ENCODE measurements around the gene ARHGEF12. TPM values are rescaled to one million over a fixed set of nuclear protein-coding genes. Genes with fewer than 3 reads are reported as not detected.
A peak's percentile ranks its signal among the peaks of the same experiment; 100 is the strongest.

The ARHGEF12 gene
- total RNA-seq, 2 experiments from 2014 or later: 13.7 to 13.8 TPM

GRCh38 chr11:120332822-120333716, 3.1 kb upstream of the ARHGEF12 start:
- peaks cover 2% of the 10 kb centered on the region for H3K9me3 Mint-ChIP-seq
- peaks cover 55% of the 10 kb centered on the region for H3K27me3 Mint-ChIP-seq
- H3K4me3 Mint-ChIP-seq: no peak overlapping the region
- H3K36me3 Mint-ChIP-seq: peaks cover 5% of the 10 kb centered on the region
- H3K27ac Mint-ChIP-seq: no peak overlapping the region
- no peak for DNase-seq
- H3K4me1 Mint-ChIP-seq: peaks cover 16% of the 10 kb centered on the region

- no peak for DNase-seq
- H3K4me3 Mint-ChIP-seq: no peak overlapping the region
- H3K36me3 Mint-ChIP-seq: peaks cover 3% of the 10 kb centered on the region
- no peak overlapping the region for H3K27ac Mint-ChIP-seq
- H3K9me3 Mint-ChIP-seq: no peaks in the 10 kb centered on the region
- peaks cover 20% of the 10 kb centered on the region for H3K4me1 Mint-ChIP-seq
- H3K27me3 Mint-ChIP-seq: peaks cover 54% of the 10 kb centered on the region
Measured at GRCh38 chr11:120333801-120334200, 2.4 kb upstream of the ARHGEF12 start.

GRCh38 chr11:120334332-120334731, 1.9 kb upstream of the ARHGEF12 start:
- Mint-ChIP-seq H3K27ac (no peak overlapping the region), H3K4me1 (peaks cover 21% of the 10 kb centered on the region), H3K27me3 (peaks cover 54% of the 10 kb centered on the region), H3K36me3 (peaks cover 3% of the 10 kb centered on the region), H3K9me3 (no peaks in the 10 kb centered on the region), H3K4me3 (no peak overlapping the region)
- DNase-seq: no peak

GRCh38 chr11:120334894-120335462, 1.2 kb upstream of the ARHGEF12 start:
- peaks cover 57% of the 10 kb centered on the region for H3K27me3 Mint-ChIP-seq
- H3K9me3 Mint-ChIP-seq: no peaks in the 10 kb centered on the region
- peaks cover 24% of the 10 kb centered on the region for H3K4me1 Mint-ChIP-seq
- DNase-seq: peak; percentile 41
- H3K27ac Mint-ChIP-seq: no peak overlapping the region
- H3K36me3 Mint-ChIP-seq: peaks cover 3% of the 10 kb centered on the region
- H3K4me3 Mint-ChIP-seq: peak overlapping the region; percentile 69

- H3K27ac Mint-ChIP-seq: no peak overlapping the region
- peak; percentile 43 for DNase-seq
- no peaks in the 10 kb centered on the region for H3K9me3 Mint-ChIP-seq
- peaks cover 25% of the 10 kb centered on the region for H3K4me1 Mint-ChIP-seq
- peak overlapping the region; percentile 63 for H3K4me3 Mint-ChIP-seq
- peaks cover 57% of the 10 kb centered on the region for H3K27me3 Mint-ChIP-seq
- peaks cover 3% of the 10 kb centered on the region for H3K36me3 Mint-ChIP-seq
Measured at GRCh38 chr11:120335556-120335907, 681 bp upstream of the ARHGEF12 start.

DNA sequence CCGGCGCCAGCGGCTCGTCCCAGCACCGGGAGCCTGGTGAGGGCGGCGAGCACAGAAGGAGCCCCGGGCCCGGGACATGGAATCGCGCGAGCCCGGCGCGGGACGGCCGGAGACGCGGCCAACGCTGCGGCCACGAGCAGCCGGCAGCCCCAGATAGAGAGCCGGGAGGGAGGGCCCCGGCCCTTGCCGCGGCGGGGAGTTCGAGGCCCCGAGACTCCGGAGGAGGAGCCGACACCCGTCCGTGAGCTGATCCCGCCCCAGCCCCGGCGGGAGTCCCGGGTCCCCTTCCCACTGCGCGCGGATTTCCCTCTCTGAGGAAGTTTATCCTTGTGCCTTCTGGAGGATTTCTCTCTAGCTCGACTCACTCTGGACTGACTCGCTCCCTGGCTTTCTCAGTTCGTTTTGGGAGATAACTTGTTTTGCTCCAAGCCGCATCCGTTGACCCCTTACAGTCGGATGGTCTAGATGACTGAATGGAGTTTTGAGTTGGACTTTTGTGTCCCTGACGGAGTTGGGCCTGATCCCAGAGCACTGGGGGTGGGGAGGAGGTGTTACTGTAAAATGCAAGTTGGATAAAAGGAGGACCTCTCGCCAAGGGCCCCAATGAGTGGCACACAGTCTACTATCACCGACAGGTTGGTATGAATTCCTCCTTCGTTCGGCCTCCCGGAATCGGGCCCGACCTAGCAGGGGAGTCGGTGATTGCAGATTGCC, 585 bp downstream of the ARHGEF12 start:
- Mint-ChIP-seq H3K27me3 (peaks cover 66% of the 10 kb centered on the region), H3K9me3 (no peaks in the 10 kb centered on the region), H3K36me3 (peaks cover 3% of the 10 kb centered on the region), H3K4me3 (peak overlapping the region; percentile 92), H3K27ac (no peak overlapping the region), H3K4me1 (peaks cover 26% of the 10 kb centered on the region)
- peak; percentile 47 for DNase-seq

DNA sequence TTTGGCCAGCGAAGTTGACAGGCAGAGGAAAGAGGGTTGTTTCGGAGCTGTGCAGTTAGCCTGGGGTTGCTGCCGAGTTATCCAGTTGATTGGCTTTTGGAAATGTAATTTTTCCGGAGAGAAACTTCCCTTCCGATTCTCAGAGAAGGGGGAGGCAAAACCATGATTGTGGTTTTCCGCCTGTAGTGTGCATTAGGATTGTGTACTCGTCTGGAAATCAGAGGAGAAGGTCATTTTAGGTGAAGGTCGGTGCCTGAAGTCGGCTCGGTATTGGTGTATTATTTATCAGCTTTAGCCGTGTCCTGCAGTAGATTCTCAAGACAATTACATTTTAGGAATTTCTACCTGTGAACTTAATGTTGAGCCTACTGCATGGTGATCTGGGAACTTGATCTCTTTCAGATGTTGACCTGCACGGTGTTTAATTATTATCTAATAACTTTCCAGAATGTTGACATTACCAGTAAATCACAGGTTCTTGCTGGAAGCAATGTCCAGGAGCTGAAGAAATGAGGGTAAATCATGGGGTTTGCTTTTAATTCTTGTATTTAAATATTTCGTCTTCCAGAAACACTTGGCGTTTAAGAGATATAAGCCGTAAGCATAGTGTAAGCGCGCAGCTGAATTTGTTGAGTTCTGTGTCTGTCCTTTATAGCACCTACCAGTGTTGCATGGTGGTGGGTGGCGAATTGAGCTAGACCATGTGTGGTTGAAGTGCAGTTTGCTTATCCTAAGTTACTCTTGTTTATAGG, 1.3 kb downstream of the ARHGEF12 start:
- peak overlapping the region; percentile 92 for H3K4me3 Mint-ChIP-seq
- H3K36me3 Mint-ChIP-seq: peaks cover 6% of the 10 kb centered on the region

GRCh38 chr11:120338107-120338933, 2.1 kb downstream of the ARHGEF12 start:
- peaks cover 6% of the 10 kb centered on the region for H3K9me3 Mint-ChIP-seq
- peaks cover 26% of the 10 kb centered on the region for H3K4me1 Mint-ChIP-seq
- no peak overlapping the region for H3K27ac Mint-ChIP-seq
- peaks cover 7% of the 10 kb centered on the region for H3K36me3 Mint-ChIP-seq
- H3K27me3 Mint-ChIP-seq: peaks cover 69% of the 10 kb centered on the region
- H3K4me3 Mint-ChIP-seq: peak overlapping the region; percentile 92
- no peak for DNase-seq

More for the DNA sequence above, 1.3 kb downstream of the ARHGEF12 start:
- H3K9me3 Mint-ChIP-seq: peaks cover 5% of the 10 kb centered on the region
- H3K4me1 Mint-ChIP-seq: peaks cover 26% of the 10 kb centered on the region
- peaks cover 70% of the 10 kb centered on the region for H3K27me3 Mint-ChIP-seq
- no peak overlapping the region for H3K27ac Mint-ChIP-seq
- DNase-seq: no peak

- Mint-ChIP-seq H3K4me3 (no peak overlapping the region), H3K4me1 (peaks cover 30% of the 10 kb centered on the region), H3K36me3 (peaks cover 7% of the 10 kb centered on the region), H3K9me3 (peaks cover 6% of the 10 kb centered on the region), H3K27ac (no peak overlapping the region), H3K27me3 (peaks cover 71% of the 10 kb centered on the region)
- DNase-seq: no peak
Measured at GRCh38 chr11:120339394-120339890, 3.2 kb downstream of the ARHGEF12 start.

DNA sequence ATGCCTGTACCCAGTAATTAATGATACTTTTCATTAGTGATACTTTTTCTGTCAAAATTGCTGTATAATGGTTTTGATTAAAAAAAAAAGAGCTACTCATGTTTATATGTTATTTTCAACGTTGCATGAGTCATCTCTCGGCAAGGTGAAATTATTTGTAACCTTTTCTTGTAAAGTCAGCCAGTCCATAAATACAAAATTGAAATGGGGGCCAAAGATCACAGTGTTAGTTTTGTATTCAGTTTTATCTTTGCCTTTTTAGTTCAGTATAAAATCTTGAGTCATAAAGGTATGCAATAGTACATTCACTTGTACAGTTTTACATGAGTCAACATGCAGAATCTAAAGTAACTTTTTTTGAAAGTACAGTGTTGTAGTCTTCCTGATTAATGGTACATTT, 4.3 kb downstream of the ARHGEF12 start:
- Mint-ChIP-seq H3K4me3 (no peak overlapping the region), H3K36me3 (peaks cover 7% of the 10 kb centered on the region), H3K27ac (no peak overlapping the region), H3K4me1 (peaks cover 34% of the 10 kb centered on the region), H3K27me3 (peaks cover 78% of the 10 kb centered on the region), H3K9me3 (peaks cover 6% of the 10 kb centered on the region)
- no peak for DNase-seq

GRCh38 chr11:120342226-120342625, 6.0 kb downstream of the ARHGEF12 start:
- Mint-ChIP-seq H3K36me3 (peaks cover 6% of the 10 kb centered on the region), H3K9me3 (peaks cover 6% of the 10 kb centered on the region), H3K4me3 (no peak overlapping the region), H3K27me3 (peaks cover 89% of the 10 kb centered on the region), H3K27ac (no peak overlapping the region), H3K4me1 (peaks cover 37% of the 10 kb centered on the region)
- no peak for DNase-seq

GRCh38 chr11:120342678-120343077, 6.5 kb downstream of the ARHGEF12 start:
- Mint-ChIP-seq H3K4me3 (no peak overlapping the region), H3K36me3 (peaks cover 4% of the 10 kb centered on the region), H3K27me3 (peaks cover 89% of the 10 kb centered on the region), H3K27ac (no peak overlapping the region), H3K4me1 (peaks cover 32% of the 10 kb centered on the region), H3K9me3 (peaks cover 6% of the 10 kb centered on the region)
- no peak for DNase-seq

DNA sequence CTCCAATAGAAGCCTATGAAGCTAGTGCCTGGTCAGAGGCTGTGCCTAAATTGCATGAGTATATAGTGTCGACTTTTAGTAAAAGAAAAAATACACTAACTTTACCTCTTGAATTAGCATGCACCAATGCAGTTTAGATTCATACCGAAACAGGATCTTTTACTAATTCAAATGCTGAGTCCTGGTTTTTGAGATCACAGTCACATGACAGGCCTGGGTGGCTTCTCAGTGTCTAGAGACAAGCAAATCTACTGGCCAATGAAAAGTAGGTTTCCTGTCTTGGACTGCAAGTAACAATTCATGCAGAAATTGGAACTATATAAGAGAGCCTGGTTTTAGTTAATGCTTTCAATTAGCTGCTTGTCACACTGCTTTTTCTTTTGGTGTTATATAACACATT, 7.2 kb downstream of the ARHGEF12 start:
- H3K36me3 Mint-ChIP-seq: peaks cover 4% of the 10 kb centered on the region

More for the DNA sequence above, 7.2 kb downstream of the ARHGEF12 start:
- DNase-seq: no peak
- Mint-ChIP-seq H3K27me3 (peaks cover 88% of the 10 kb centered on the region), H3K27ac (no peak overlapping the region), H3K4me3 (no peak overlapping the region), H3K9me3 (peaks cover 6% of the 10 kb centered on the region), H3K4me1 (peaks cover 26% of the 10 kb centered on the region)
